Measurements from ENCODE around the gene CD151. TPM values are rescaled to one million over a fixed set of nuclear protein-coding genes. Genes with fewer than 3 reads are reported as not detected.

CD151 gene
- total and polyA plus RNA-seq, 2 experiments from 2014 or later, result 62.9 to 109 TPM

- TF ChIP-seq ZNF462 (CRISPR knock-in tag; IDR thresholded peaks at IDR 0.05) (no peak), REST (IDR thresholded peaks at IDR 0.05; ENCODE audit: unreplicated experiment) (no peak)
Measured at GRCh38 chr11:801097-801780, 31.5 kb upstream of the CD151 start (continued).

GRCh38 chr11:802018-802617 is 30.6 kb upstream of the CD151 start:
- ATAC-seq (no peak), DNase-seq (ENCODE audit: low spot score) (no peak)
- Mint-ChIP-seq H3K36me3 (ENCODE audit: low read depth) (peaks cover 2% of the 10 kb centered on the region; the same call in 1 of the 3 replicates), H3K27me3 (ENCODE audit: insufficient read depth, low read depth, poor library complexity) (peaks cover 11% of the 10 kb centered on the region), H3K4me1 (peaks cover 3% of the 10 kb centered on the region; the same call in 1 of the 3 replicates), H3K27ac (no peak overlapping the region), H3K4me3 (no peak overlapping the region), H3K9me3 (no peaks in the 10 kb centered on the region)
- Histone ChIP-seq H3K27me3 (ENCODE audit: insufficient read depth) (no peaks in the 10 kb centered on the region), H3K4me2 (no peak overlapping the region), H3K9me2 (ENCODE audit: insufficient read depth) (no peaks in the 10 kb centered on the region), H3F3A (replicated peaks; ENCODE audit: low read depth) (peaks cover 25% of the 10 kb centered on the region; the same call in 1 of the 2 replicates), H2AFZ (no peak overlapping the region), H3K36me3 (ENCODE audit: insufficient read depth) (no peaks in the 10 kb centered on the region), H3K79me2 (replicated peaks; ENCODE audit: insufficient read depth) (no peaks in the 10 kb centered on the region), H3K4me1 (ENCODE audit: insufficient read depth) (peaks cover 7% of the 10 kb centered on the region; the same call in 1 of the 2 replicates), H4K20me1 (replicated peaks; ENCODE audit: insufficient read depth) (no peaks in the 10 kb centered on the region), H3K27ac (ENCODE audit: low read depth) (no peak overlapping the region), H3K4me3 (no peak overlapping the region)
- TF ChIP-seq ZNF331 (CRISPR knock-in tag; IDR thresholded peaks at IDR 0.05; ENCODE audit: low read depth) (no peak), NANOG (IDR thresholded peaks at IDR 0.05; ENCODE audit: borderline replicate concordance) (no peak)
